Hepatic stellate cell (primary cell): ENCODE results near the gene NRXN3.
"Not testable (repeated sequence)": the region's sequence is repeated elsewhere in the genome, so short reads cannot be mapped to it uniquely, and the experiment has no call there.

Experiments used
- DNase-seq: peaks from one replicate; pipeline ENCODE4 v3.0.0; 2011; ENCODE audit warnings: low spot score

NRXN3 gene

GRCh38 chr14:79077096-79077495 is 906.9 kb downstream of the NRXN3 start:
- DNase-seq = no peak

DNA sequence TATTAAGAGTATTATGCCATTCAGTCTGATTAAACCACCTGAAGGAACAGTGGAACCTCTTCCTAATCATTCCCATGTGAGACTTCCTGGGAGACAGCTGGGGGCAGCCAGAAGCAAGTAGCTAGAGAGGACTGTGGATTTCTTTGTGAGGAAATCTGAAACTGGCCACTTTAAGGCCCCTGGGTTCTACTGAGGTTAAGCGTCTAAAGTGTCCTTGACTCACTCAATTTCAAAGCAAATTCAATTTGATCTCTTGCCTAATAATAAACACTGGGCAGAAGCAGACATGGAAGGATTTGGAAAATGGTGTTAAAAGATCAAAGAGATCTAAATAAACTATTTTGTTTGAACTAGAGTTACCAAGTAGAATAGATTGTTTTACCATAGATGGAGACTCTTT is 909.9 kb downstream of the NRXN3 start:
- DNase-seq = no peak

GRCh38 chr14:79082883-79083282 is 912.7 kb downstream of the NRXN3 start:
- no peak for DNase-seq

- DNase-seq = no peak
These were observed 913.2 kb downstream of the NRXN3 start for GRCh38 chr14:79083356-79083755.

- DNase-seq = no peak
These were observed 914.7 kb downstream of the NRXN3 start for GRCh38 chr14:79084861-79085260.

DNA sequence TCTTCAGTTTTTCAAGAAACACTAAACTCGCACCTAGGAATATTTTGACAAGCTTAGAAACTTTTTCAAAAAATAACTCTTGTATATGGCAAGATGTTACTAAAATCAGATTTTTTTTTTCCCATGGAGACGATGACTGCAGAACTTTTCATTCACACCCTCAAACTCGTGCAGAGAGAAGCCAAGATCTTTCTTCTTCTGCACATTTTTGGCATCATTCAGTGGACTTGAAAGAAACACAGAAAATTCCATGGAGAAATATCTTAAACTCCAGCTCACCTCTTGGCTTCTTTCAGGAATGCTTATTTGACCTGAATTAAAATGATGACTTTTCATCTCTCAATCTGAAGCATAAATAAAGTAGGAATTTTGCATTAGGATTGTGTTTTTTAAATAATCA is 919.4 kb downstream of the NRXN3 start:
- no peak for DNase-seq

DNA sequence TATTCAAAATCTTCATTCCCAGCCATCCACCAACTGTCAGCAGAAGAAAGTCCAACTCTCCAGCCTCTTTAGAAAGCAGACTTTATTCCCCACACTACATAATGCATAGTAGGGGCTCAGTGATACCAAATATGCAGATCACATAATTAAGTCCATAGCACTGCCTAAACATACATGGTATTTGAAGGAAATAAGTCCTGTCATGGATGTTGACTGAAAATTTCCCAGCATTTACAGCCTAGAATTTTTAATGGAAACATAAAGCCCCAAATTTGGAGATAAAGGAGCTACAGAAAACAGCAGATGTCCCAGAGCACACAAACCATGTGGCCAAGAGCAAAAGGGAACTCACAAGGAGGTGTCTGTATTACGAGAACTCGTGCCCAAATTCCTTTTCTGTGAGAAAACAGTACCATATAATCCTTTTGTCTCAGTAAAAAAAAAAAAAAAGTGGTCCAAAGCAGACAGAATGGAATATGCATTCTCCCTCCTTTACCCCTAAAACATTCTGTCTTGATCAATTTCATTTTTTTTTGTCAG is 920.5 kb downstream of the NRXN3 start:
- DNase-seq = no peak

DNA sequence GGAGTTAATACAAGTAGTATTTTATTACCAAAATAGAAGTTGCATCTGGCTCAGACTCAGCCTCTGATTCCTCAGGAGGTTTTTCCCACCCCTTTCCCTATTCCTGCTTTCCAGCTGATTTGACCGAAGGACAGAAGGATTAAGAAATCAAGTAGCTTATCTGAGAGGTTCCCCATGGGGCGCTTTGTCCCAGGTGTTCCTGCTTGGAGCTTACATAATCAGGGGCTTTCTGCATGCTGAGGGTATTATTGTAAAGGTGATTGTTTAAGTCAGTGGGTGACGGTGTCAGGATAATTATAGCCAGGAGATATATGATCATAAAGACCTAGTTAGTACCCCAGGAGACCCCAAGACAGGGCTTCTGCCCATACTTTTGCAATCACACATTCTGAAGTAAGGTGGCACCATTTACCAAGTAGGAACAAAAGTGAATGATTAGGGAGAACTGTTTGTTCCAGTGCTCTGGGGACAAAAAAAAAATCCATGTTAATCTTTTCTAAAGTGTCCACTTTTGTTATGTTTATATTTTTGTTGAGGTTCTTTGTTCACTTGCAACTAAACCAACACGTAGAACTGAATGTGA is 921.3 kb downstream of the NRXN3 start:
- no peak for DNase-seq

- no peak for DNase-seq
These were observed 923.4 kb downstream of the NRXN3 start for GRCh38 chr14:79093531-79093930.

DNA sequence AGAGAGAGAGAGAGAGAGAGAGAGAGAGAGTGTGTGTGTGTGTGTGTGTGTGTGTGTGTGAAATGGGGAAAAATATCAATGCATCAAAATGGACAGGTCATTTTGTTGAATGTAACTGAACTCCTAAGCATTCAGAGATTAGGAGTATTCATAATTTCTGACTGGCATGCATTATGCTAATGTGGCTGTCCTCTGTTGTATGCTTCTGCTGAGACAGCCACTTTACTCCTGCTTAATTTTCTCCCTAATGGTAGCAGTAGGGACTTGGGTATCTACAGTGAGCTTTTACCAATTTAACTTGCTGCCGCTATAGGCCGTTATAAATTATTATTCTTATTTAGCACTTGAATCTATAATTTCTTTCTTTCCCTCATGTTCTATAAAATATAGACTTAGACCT is 924.8 kb downstream of the NRXN3 start:
- no peak for DNase-seq

GRCh38 chr14:79096811-79097210 is 926.6 kb downstream of the NRXN3 start:
- no peak for DNase-seq

GRCh38 chr14:79098324-79098723 is 928.2 kb downstream of the NRXN3 start:
- DNase-seq = no peak

GRCh38 chr14:79100578-79100977 is 930.4 kb downstream of the NRXN3 start:
- no peak for DNase-seq

DNA sequence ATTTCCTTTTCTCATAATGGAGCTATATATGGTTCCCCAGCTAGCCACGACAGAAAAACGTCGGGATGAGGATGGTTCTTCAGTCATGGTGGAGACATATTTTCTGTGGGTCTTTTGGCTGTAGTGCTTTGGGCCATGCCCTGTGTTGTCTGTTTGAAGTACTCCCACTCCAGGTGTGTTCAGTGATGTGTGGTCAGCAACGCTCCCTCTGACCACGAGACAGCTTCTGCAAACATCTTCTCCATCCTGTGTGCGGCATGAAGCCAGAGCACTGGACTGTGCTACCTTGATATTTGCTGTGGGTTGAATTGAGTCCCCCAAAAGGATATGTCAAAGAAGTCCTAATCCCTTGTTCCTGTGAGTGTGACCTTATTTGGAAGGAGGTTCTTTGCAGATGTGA is 931.2 kb downstream of the NRXN3 start:
- no peak for DNase-seq

DNA sequence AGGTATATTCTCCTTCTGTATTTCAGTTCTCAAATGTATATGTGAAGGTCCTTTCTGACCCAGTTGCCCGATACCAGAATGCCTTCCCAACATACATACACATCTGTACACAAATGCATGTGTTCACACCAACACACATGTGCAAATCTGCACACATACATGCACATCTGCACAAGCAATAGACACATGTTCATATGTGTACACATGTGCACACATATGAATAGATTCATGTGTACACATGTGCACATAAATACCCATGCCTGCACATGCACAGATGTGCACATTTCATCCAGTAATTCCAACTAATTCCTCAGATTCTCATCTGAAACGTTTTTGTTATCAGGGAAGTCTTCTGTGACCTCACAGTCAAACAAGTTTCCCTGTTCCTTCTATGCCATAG is 933.6 kb downstream of the NRXN3 start:
- no peak for DNase-seq

DNA sequence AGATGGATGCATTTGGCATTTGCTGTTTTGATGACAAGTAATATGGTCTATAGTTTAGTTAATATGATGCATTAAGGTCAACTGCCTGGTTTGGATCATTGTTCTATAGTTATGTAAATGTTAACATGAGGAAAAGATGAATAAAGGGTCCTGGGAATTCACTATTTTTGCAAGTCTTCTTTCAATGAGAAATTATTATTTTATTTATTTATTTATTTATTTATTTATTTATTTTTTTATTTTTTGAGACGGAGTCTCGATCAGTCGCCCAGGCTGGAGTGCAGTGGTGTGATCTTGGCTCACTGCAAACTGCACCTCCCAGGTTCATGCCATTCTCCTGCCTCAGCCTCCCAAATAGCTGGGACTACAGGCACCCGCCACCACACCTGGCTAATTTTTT is 940.4 kb downstream of the NRXN3 start:
- not testable (repeated sequence) for DNase-seq

- DNase-seq = peak; percentile 12
These were observed 941.9 kb downstream of the NRXN3 start for GRCh38 chr14:79111987-79112501.

GRCh38 chr14:79117561-79117960 is 947.4 kb downstream of the NRXN3 start:
- no peak for DNase-seq

DNA sequence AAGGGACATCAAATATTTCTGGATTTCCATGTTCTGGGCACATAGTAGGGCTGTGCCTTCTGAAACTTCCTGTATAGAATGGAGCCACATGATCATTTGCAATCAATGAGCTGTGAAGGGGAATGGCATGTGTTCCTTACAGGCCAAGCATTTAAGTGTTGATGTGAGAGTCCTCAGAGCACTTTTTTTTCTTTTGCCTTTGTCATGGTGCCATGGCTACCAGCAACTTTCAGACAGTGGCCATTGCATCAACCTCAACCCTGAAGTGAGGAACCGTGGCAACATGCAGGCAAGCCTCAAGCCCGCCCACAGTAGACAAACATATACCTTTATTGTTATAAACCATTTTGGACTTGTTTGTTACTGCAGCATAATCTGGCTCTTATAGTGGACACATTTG is 948.1 kb downstream of the NRXN3 start:
- no peak for DNase-seq

DNA sequence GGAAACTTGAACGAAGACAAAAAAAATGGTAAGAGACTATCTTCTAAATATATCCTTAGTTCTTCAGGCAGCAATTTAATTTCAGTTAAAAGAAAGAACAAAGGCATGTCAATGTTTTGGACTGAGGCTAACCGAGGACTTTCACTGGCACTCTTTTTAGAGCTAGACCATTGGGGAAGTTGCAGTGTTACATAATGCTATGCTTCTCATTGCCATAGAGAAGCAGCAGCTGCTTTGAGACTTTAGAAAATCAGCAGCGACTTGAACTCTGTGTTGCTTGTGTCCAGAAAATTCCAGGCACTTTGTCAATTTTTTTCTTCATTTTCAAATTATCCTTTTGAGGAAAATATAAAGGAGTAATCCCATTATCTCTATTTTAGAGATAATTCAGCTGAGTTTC is 964.2 kb downstream of the NRXN3 start:
- no peak for DNase-seq

DNA sequence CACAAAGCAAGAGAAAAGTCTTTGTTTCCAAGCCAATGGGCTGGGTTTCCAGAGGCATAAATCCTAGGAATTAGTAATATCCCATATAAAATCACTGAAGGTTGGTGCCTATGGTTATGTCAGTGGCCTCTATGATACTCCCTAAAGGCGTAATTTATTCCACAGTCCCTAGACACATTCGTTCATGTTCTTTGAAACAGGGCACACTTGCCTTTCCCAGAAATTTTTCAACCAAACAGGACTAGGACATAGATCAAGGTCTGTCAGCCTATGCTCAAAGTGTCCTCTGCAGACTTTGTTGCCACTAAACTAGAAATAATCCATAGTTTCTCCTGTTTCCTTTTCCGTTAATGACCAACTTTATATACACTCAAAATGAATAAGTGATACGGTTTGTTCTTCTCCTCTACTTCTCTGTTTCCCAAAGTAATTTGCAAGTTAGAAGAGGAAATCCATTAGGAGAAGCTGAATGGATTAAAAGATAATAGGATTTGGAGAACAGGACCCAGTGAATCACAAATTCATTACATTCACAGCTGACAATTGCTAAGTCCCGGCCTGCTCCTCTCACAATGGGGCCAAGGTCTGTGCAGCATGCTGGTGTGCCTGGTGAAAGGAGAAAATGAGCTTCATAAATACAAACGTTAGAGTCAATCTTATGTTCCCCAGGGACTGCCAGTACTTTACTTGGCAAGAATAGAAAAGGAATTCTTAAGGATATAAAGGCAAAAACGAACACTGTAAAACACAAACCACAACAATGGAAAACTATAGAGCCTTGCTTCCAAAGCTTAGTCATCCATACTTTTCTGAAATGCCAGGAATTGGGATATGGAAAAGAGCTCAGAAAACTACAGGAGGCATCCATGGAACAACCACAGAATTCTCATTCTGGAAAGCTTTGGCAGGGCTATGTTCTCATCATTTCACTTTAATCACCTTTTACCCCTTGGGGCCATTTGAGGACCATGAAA is 966.2 kb downstream of the NRXN3 start:
- no peak for DNase-seq

DNA sequence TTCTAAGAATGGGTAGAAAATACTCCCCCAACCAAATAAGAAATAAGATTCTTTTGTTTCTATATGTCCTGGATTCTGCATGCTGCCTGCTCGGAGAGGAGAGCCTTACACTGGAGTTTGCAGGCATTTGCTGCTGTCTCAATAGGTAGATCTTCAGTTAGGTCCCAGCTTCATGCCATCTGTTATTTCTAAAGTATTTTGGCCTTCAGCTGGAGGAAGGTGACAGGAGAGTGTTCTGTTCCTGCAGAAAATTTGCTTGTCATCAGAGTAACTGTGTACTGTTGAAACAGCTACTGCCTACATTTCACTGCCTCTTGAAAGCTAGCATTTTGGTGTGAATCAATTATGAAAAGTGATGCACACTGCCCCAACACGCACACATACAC is 966.9 kb downstream of the NRXN3 start:
- DNase-seq = no peak

DNA sequence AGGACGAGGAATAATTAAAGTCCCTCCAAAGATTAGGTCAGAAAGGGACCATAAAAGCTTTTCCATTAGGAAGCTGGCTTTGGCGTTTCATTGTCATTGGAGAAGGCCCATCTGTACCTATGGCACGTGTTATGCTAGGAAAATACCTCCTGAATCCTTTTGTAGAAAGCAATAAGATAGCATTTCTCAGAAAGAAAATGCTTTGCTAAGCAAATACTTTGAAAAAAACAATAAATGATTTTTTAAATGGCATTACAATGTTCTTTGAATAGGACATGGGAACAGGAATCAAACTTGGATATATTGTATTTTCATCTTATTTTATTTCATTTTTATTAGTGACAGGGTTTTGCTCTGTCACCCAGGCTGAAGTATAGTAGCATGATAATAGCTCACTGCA is 967.7 kb downstream of the NRXN3 start:
- no peak for DNase-seq
